HL-60 (cell line): Measurements from ENCODE around the gene DNAJC15.

Experiments used
- POLR2AphosphoS5 ChIP-seq: IDR thresholded peaks from 2 replicates; pipeline ENCODE4 v1.6.1; 2012; ENCODE audit warnings: low read depth
- TF ChIP-seq, protein P1 (sequence below): IDR thresholded peaks from one replicate; pipeline ENCODE4 v1.5.1; 2011; ENCODE audit warnings: low read length, control low read depth, inconsistent platforms; ENCODE audit not compliant: insufficient read depth

DNA sequence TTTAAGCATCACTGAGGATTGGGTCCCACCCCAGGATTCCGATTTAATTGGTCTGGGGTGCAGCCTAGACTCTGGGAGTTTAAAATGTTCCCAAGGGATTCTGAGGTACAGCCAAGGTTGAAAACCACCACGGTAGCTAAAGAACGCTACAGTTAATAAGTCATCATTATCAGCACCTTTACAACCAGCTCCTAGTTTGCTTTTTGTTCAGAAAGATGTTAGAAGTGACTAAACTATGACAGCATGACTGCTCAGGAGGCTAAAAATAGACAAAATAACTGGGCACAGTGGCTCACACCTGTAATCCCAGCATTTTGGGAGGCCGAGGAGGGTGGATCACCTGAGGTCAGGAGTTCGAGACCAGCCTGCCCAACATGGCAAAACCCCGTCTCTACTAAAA is 19.7 kb upstream of the DNAJC15 start:
- TF ChIP-seq, protein P1, sequence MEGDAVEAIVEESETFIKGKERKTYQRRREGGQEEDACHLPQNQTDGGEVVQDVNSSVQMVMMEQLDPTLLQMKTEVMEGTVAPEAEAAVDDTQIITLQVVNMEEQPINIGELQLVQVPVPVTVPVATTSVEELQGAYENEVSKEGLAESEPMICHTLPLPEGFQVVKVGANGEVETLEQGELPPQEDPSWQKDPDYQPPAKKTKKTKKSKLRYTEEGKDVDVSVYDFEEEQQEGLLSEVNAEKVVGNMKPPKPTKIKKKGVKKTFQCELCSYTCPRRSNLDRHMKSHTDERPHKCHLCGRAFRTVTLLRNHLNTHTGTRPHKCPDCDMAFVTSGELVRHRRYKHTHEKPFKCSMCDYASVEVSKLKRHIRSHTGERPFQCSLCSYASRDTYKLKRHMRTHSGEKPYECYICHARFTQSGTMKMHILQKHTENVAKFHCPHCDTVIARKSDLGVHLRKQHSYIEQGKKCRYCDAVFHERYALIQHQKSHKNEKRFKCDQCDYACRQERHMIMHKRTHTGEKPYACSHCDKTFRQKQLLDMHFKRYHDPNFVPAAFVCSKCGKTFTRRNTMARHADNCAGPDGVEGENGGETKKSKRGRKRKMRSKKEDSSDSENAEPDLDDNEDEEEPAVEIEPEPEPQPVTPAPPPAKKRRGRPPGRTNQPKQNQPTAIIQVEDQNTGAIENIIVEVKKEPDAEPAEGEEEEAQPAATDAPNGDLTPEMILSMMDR, result no peak
- no peak for TF ChIP-seq POLR2AphosphoS5
